Osteoblast (primary cell): ENCODE measurements around the gene ZNF652. TPM values are rescaled to one million over a fixed set of nuclear protein-coding genes. Genes with fewer than 3 reads are reported as not detected.

Source experiments
- DNase-seq: peaks from one replicate; pipeline ENCODE4 v3.0.0; 2011; ENCODE audit warnings: low spot score, mixed read lengths; ENCODE audit not compliant: insufficient read length; ENCODE audit errors: missing footprints
- H2AFZ ChIP-seq: 2 replicates; pipeline ENCODE4 v1.6.0; 2011; ENCODE audit warnings: mild to moderate bottlenecking, low read length
- H3K27ac ChIP-seq: 2 replicates; pipeline ENCODE4 v1.5.1; 2011; ENCODE audit warnings: mild to moderate bottlenecking, low read depth, low read length, moderate library complexity
- H3K27me3 ChIP-seq: 2 replicates; pipeline ENCODE4 v1.6.0; 2012; ENCODE audit warnings: mild to moderate bottlenecking, control low read depth, inconsistent platforms, low read length, moderate library complexity; ENCODE audit not compliant: insufficient read depth
- H3K36me3 ChIP-seq: 2 replicates; pipeline ENCODE4 v1.5.1; 2011; ENCODE audit warnings: mild to moderate bottlenecking, low read length, control low read depth, moderate library complexity; ENCODE audit not compliant: insufficient read depth
- H3K4me1 ChIP-seq: 2 replicates; pipeline ENCODE4 v1.5.1; 2011; ENCODE audit warnings: mild to moderate bottlenecking, low read length, control low read depth, moderate library complexity; ENCODE audit not compliant: insufficient read depth
- H3K4me2 ChIP-seq: 2 replicates; pipeline ENCODE4 v1.6.0; 2011; ENCODE audit warnings: mild to moderate bottlenecking, low read length; ENCODE audit not compliant: insufficient read depth
- H3K4me3 ChIP-seq: fragments of 200-600 bp; sonication (generic); 3 replicates; pipeline ENCODE4 v1.5.1; 2012; ENCODE audit warnings: mild to moderate bottlenecking, low read length, inconsistent platforms; ENCODE audit not compliant: insufficient read depth
- H3K79me2 ChIP-seq: 2 replicates; pipeline ENCODE4 v1.6.0; 2012; ENCODE audit warnings: mild to moderate bottlenecking, low read length, control low read depth, inconsistent platforms; ENCODE audit not compliant: insufficient read depth
- H3K9me3 ChIP-seq: 2 replicates; pipeline ENCODE4 v1.5.1; 2011; ENCODE audit warnings: low read depth, low read length, control low read depth
- H4K20me1 ChIP-seq: 2 replicates; pipeline ENCODE4 v1.6.0; 2012; ENCODE audit warnings: mild to moderate bottlenecking, low read length, control low read depth; ENCODE audit not compliant: insufficient read depth
- total RNA-seq: library from RNA; depleted of rRNA; stranded (reverse); fragments of >200 nt; gene quantifications from 2 replicates; pipeline ENCODE4 v1.2.3, GENCODE V29; 2012
- TF ChIP-seq, protein P1 (sequence below): IDR thresholded peaks from 2 replicates; pipeline ENCODE4 v1.5.1; 2011; ENCODE audit warnings: mild to moderate bottlenecking, low read depth, low read length, moderate library complexity; ENCODE audit errors: extremely low read depth

ZNF652 gene
- total RNA-seq, 1 donor, result 28.2 TPM

DNA sequence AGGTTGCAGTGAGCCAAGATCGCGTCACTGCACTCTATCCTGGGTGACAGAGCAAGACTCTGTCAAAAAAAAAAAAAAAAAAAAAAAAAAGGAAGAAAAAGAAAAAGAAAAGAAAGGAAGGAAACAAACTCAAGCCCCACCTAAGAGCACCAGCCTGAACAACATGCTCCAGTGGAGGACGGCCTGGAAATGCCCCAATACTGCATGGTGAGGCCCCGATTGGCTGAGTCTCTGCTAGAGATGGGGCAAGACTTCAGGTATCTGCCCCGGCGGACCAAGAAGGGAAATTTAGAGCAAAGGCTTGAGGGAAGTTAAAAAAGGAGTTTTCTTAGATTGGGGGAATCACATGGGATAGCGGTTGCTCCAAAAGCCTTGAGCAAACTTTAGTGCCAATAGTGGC, 10.4 kb upstream of the ZNF652 start:
- Histone ChIP-seq H3K4me3 (no peak overlapping the region), H3K27me3 (no peaks in the 10 kb centered on the region), H3K36me3 (no peaks in the 10 kb centered on the region), H3K9me3 (no peaks in the 10 kb centered on the region), H4K20me1 (no peaks in the 10 kb centered on the region), H3K79me2 (no peaks in the 10 kb centered on the region), H3K27ac (no peak overlapping the region), H3K4me2 (no peak overlapping the region), H3K4me1 (no peaks in the 10 kb centered on the region), H2AFZ (no peak overlapping the region)
- no peak for DNase-seq
- TF ChIP-seq, protein P1, sequence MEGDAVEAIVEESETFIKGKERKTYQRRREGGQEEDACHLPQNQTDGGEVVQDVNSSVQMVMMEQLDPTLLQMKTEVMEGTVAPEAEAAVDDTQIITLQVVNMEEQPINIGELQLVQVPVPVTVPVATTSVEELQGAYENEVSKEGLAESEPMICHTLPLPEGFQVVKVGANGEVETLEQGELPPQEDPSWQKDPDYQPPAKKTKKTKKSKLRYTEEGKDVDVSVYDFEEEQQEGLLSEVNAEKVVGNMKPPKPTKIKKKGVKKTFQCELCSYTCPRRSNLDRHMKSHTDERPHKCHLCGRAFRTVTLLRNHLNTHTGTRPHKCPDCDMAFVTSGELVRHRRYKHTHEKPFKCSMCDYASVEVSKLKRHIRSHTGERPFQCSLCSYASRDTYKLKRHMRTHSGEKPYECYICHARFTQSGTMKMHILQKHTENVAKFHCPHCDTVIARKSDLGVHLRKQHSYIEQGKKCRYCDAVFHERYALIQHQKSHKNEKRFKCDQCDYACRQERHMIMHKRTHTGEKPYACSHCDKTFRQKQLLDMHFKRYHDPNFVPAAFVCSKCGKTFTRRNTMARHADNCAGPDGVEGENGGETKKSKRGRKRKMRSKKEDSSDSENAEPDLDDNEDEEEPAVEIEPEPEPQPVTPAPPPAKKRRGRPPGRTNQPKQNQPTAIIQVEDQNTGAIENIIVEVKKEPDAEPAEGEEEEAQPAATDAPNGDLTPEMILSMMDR, result no peak

DNA sequence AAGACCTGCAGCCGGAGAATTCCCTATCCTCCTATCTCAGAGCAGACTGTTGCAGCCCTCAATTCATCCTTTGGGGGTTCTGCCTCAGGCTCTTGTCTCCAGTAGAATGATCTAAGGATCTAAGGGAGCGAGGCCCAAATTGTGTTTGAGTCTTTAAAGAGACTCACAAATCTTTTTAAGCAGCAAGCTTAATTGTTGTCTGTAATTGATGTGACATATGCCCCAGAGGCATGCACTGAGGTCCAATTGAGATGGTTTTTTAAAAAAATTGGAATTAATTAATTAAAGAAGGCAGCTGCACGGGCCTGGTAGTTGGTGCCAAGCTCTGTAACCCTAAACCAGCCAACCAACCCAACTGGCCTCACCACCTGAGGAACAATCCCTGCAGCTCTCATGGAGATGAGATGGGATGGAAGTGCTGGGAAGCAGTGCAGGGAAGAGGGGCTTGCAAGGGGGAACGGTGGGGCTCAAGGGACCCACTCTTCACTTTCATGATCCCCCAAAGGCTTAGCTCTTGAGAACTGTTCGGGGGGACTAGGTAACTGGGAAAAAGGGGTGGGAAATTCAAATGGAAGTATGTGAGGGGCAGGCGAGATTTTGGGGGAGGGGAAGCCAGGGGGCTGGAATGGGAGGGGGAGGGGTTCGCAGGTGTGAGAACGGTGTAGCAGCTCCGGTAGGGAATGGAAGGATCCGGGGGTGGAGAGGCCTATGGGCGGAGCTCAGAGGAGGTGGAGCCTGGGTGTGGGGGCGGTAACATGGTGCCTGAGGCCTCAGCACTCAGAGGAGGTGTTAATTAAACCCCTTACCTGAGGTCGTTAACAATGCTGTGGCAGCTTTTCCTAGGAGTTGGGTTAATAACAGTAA, 9.2 kb upstream of the ZNF652 start:
- Histone ChIP-seq H3K4me1 (no peaks in the 10 kb centered on the region), H3K9me3 (no peaks in the 10 kb centered on the region), H3K79me2 (no peaks in the 10 kb centered on the region), H3K4me2 (no peak overlapping the region), H3K4me3 (no peak overlapping the region), H3K27me3 (no peaks in the 10 kb centered on the region), H2AFZ (no peak overlapping the region), H3K36me3 (no peaks in the 10 kb centered on the region), H3K27ac (no peak overlapping the region), H4K20me1 (no peaks in the 10 kb centered on the region)
- TF ChIP-seq, protein P1, result no peak
- no peak for DNase-seq

DNA sequence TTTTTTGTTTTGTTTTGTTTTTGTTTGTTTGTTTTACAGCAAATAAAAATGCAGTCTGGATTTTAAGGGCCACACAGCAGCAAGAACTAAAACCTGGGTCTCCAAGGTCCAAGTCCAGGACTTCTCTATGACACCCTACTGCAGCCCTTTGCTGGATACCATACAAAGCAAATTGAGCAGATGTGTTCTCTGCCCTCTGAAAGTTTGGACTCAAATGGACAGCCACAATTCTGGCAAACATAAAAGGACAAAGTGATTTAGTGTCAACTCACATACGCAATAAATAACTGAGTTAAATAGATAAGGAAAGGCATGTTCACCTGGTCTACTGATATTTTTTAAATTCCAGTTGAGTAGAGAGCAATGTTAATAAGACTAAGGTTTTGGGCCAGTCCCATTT, 7.7 kb upstream of the ZNF652 start:
- Histone ChIP-seq H3K27me3 (no peaks in the 10 kb centered on the region), H3K4me3 (no peak overlapping the region), H3K4me1 (no peaks in the 10 kb centered on the region), H2AFZ (no peak overlapping the region), H3K9me3 (no peaks in the 10 kb centered on the region), H3K79me2 (no peaks in the 10 kb centered on the region), H3K36me3 (no peaks in the 10 kb centered on the region), H3K4me2 (no peak overlapping the region), H3K27ac (no peak overlapping the region), H4K20me1 (no peaks in the 10 kb centered on the region)
- no peak for DNase-seq
- TF ChIP-seq, protein P1, result no peak

DNA sequence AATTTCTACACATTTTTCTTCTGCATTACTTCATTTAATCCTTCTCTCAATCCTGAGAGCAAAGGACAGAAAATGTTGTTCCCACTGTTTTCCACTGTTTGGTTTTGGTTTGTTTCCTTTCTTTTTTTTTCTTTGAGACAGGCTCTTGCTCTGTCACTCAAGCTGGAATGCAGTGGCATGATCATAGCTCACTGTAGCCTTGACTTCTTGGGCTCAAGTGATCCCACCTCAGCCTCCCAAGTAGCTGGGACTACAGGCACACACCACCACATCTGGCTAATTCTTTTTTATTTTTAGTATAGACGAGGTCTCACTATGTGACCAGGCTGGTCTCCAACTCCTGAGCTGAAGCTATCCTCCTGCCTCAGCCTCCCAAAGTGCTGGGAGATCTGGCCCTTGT, 7.0 kb upstream of the ZNF652 start:
- Histone ChIP-seq H3K4me3 (no peak overlapping the region), H3K27me3 (no peaks in the 10 kb centered on the region), H3K4me2 (no peak overlapping the region), H3K4me1 (no peaks in the 10 kb centered on the region), H2AFZ (no peak overlapping the region), H3K9me3 (no peaks in the 10 kb centered on the region), H3K27ac (no peak overlapping the region), H3K79me2 (no peaks in the 10 kb centered on the region), H4K20me1 (no peaks in the 10 kb centered on the region), H3K36me3 (no peaks in the 10 kb centered on the region)
- DNase-seq, result no peak
- TF ChIP-seq, protein P1, result no peak
